Effector memory CD4-positive, alpha-beta T cell (primary cell): Measurements from ENCODE around the gene HIF1AN.

Experiments
- DNase-seq, 3 donors: peaks; one replicate each; pipeline ENCODE4 v3.0.0-alpha.2; 2020
- H3K27ac ChIP-seq: 2 replicates; pipeline ENCODE4 v1.7.0; 2013; ENCODE audit warnings: mild to moderate bottlenecking, low read length, moderate library complexity; ENCODE audit not compliant: insufficient read depth, poor library complexity, severe bottlenecking
- H3K27me3 ChIP-seq: replicated peaks from 2 replicates; pipeline ENCODE4 v1.7.0; 2013; ENCODE audit warnings: mild to moderate bottlenecking, low read length; ENCODE audit not compliant: insufficient read depth, control insufficient read depth, poor library complexity, severe bottlenecking
- H3K36me3 ChIP-seq: 2 replicates; pipeline ENCODE4 v1.7.0; 2013; ENCODE audit warnings: mild to moderate bottlenecking, low read length, moderate library complexity; ENCODE audit not compliant: control insufficient read depth, insufficient read depth
- H3K4me1 ChIP-seq: 2 replicates; pipeline ENCODE4 v1.7.0; 2013; ENCODE audit warnings: low read length, mild to moderate bottlenecking; ENCODE audit not compliant: control insufficient read depth, insufficient read depth, poor library complexity, severe bottlenecking
- H3K4me3 ChIP-seq: 2 replicates; pipeline ENCODE4 v1.7.0; 2013; ENCODE audit warnings: low read length, low read depth, mild to moderate bottlenecking; ENCODE audit not compliant: insufficient read depth, poor library complexity, severe bottlenecking
- H3K9me3 ChIP-seq: 2 replicates; pipeline ENCODE4 v1.7.0; 2013; ENCODE audit warnings: mild to moderate bottlenecking, low read length, moderate library complexity; ENCODE audit not compliant: control insufficient read depth

Gene HIF1AN

GRCh38 chr10:100562008-100562672 lies 26.4 kb downstream of the HIF1AN start:
- peaks cover 15% of the 10 kb centered on the region for H3K27me3 ChIP-seq

GRCh38 chr10:100565206-100565985 lies 29.7 kb downstream of the HIF1AN start:
- no peak overlapping the region for H3K4me3 ChIP-seq
- DNase-seq: no peak
- no peaks in the 10 kb centered on the region for H3K36me3 ChIP-seq
- no peak overlapping the region for H3K27ac ChIP-seq
- H3K9me3 ChIP-seq: no peaks in the 10 kb centered on the region
- peaks cover 19% of the 10 kb centered on the region for H3K27me3 ChIP-seq
- peaks cover 12% of the 10 kb centered on the region for H3K4me1 ChIP-seq

More at GRCh38 chr10:100562008-100562672, 26.4 kb downstream of the HIF1AN start:
- no peak overlapping the region for H3K27ac ChIP-seq
- peaks cover 12% of the 10 kb centered on the region for H3K4me1 ChIP-seq
- peak overlapping the region; percentile 23 for H3K4me3 ChIP-seq
- no peaks in the 10 kb centered on the region for H3K9me3 ChIP-seq
- peak; percentile 56 to 69 (median 65) for DNase-seq
- H3K36me3 ChIP-seq: no peaks in the 10 kb centered on the region

GRCh38 chr10:100566561-100566960 lies 30.8 kb downstream of the HIF1AN start:
- no peak overlapping the region for H3K4me3 ChIP-seq
- H3K27ac ChIP-seq: no peak overlapping the region
- peaks cover 24% of the 10 kb centered on the region for H3K27me3 ChIP-seq
- no peak for DNase-seq
- no peaks in the 10 kb centered on the region for H3K36me3 ChIP-seq
- H3K4me1 ChIP-seq: peaks cover 11% of the 10 kb centered on the region
- H3K9me3 ChIP-seq: no peaks in the 10 kb centered on the region

- DNase-seq: no peak
- no peak overlapping the region for H3K4me3 ChIP-seq
- peaks cover 24% of the 10 kb centered on the region for H3K27me3 ChIP-seq
- H3K9me3 ChIP-seq: no peaks in the 10 kb centered on the region
- peaks cover 5% of the 10 kb centered on the region for H3K4me1 ChIP-seq
- no peak overlapping the region for H3K27ac ChIP-seq
- no peaks in the 10 kb centered on the region for H3K36me3 ChIP-seq
Observed at GRCh38 chr10:100567249-100567648, 31.5 kb downstream of the HIF1AN start.

GRCh38 chr10:100567826-100568225 lies 32.1 kb downstream of the HIF1AN start:
- H3K4me1 ChIP-seq: no peaks in the 10 kb centered on the region
- H3K4me3 ChIP-seq: no peak overlapping the region
- no peaks in the 10 kb centered on the region for H3K36me3 ChIP-seq
- DNase-seq: no peak
- H3K27ac ChIP-seq: no peak overlapping the region
- peaks cover 24% of the 10 kb centered on the region for H3K27me3 ChIP-seq
- H3K9me3 ChIP-seq: no peaks in the 10 kb centered on the region

- H3K9me3 ChIP-seq: no peaks in the 10 kb centered on the region
- H3K27ac ChIP-seq: no peak overlapping the region
- DNase-seq: no peak
- no peaks in the 10 kb centered on the region for H3K36me3 ChIP-seq
- peaks cover 19% of the 10 kb centered on the region for H3K27me3 ChIP-seq
- H3K4me1 ChIP-seq: no peaks in the 10 kb centered on the region
- H3K4me3 ChIP-seq: no peak overlapping the region
Observed at GRCh38 chr10:100568912-100569311, 33.2 kb downstream of the HIF1AN start.

GRCh38 chr10:100569687-100570481 lies 34.1 kb downstream of the HIF1AN start:
- Histone ChIP-seq H3K27me3 (peaks cover 19% of the 10 kb centered on the region), H3K27ac (no peak overlapping the region), H3K4me1 (no peaks in the 10 kb centered on the region), H3K9me3 (no peaks in the 10 kb centered on the region), H3K4me3 (peak overlapping the region; percentile 21), H3K36me3 (no peaks in the 10 kb centered on the region)
- no peak for DNase-seq

- Histone ChIP-seq H3K9me3 (no peaks in the 10 kb centered on the region), H3K4me1 (no peaks in the 10 kb centered on the region), H3K27me3 (peaks cover 19% of the 10 kb centered on the region), H3K36me3 (no peaks in the 10 kb centered on the region), H3K27ac (no peak overlapping the region), H3K4me3 (no peak overlapping the region)
- DNase-seq: no peak
Observed at GRCh38 chr10:100570506-100570905, 34.8 kb downstream of the HIF1AN start.

GRCh38 chr10:100571084-100571856 lies 35.5 kb downstream of the HIF1AN start:
- Histone ChIP-seq H3K36me3 (no peaks in the 10 kb centered on the region), H3K27ac (no peak overlapping the region), H3K4me1 (no peaks in the 10 kb centered on the region), H3K4me3 (no peak overlapping the region), H3K9me3 (no peaks in the 10 kb centered on the region), H3K27me3 (peaks cover 16% of the 10 kb centered on the region)
- no peak for DNase-seq
